GM13977 (cell line): ENCODE measurements around the gene FAAH.

Experiments
- DNase-seq: peaks from one replicate; pipeline ENCODE4 v3.0.0; 2012; ENCODE audit warnings: low spot score
- in situ Hi-C: fragments of 300-500 bp; cut with MboI; formaldehyde crosslinking; loops from one replicate; pipeline ENCODE4 v1.12.0; 2022; ENCODE audit warnings: low sequenced_read_pairs, low pct_unique_long_range_greater_than_20kb, mixed read lengths, inconsistent platforms; ENCODE audit not compliant: unreplicated experiment
- TF ChIP-seq, protein P1 (sequence below): IDR thresholded peaks from 2 replicates; pipeline ENCODE4 v1.5.1; 2012; ENCODE audit warnings: mild to moderate bottlenecking, control low read depth; ENCODE audit not compliant: insufficient read depth; ENCODE audit errors: extremely low read depth, missing control alignments

FAAH gene

DNA sequence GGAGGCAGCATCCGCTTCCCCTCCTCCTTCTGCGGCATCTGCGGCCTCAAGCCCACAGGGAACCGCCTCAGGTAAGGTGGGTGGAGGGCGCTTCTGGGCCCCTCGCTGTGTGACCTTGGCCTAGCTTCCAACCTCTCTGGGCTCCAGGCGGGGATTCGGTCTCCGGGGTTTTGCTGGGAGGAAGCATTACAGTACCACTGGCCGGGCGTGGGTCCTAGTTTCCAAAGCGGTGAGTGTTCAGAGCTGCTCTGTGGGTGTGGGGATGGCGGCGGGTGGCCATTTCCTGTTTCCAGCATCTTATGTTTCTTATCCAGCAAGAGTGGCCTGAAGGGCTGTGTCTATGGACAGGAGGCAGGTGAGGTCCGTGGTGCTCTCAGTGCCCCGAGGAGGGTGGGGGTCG is 11.6 kb downstream of the FAAH start:
- DNase-seq, result no peak
- TF ChIP-seq, protein P1, sequence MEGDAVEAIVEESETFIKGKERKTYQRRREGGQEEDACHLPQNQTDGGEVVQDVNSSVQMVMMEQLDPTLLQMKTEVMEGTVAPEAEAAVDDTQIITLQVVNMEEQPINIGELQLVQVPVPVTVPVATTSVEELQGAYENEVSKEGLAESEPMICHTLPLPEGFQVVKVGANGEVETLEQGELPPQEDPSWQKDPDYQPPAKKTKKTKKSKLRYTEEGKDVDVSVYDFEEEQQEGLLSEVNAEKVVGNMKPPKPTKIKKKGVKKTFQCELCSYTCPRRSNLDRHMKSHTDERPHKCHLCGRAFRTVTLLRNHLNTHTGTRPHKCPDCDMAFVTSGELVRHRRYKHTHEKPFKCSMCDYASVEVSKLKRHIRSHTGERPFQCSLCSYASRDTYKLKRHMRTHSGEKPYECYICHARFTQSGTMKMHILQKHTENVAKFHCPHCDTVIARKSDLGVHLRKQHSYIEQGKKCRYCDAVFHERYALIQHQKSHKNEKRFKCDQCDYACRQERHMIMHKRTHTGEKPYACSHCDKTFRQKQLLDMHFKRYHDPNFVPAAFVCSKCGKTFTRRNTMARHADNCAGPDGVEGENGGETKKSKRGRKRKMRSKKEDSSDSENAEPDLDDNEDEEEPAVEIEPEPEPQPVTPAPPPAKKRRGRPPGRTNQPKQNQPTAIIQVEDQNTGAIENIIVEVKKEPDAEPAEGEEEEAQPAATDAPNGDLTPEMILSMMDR, result no peak
- in situ Hi-C loops, result no loop called here

DNA sequence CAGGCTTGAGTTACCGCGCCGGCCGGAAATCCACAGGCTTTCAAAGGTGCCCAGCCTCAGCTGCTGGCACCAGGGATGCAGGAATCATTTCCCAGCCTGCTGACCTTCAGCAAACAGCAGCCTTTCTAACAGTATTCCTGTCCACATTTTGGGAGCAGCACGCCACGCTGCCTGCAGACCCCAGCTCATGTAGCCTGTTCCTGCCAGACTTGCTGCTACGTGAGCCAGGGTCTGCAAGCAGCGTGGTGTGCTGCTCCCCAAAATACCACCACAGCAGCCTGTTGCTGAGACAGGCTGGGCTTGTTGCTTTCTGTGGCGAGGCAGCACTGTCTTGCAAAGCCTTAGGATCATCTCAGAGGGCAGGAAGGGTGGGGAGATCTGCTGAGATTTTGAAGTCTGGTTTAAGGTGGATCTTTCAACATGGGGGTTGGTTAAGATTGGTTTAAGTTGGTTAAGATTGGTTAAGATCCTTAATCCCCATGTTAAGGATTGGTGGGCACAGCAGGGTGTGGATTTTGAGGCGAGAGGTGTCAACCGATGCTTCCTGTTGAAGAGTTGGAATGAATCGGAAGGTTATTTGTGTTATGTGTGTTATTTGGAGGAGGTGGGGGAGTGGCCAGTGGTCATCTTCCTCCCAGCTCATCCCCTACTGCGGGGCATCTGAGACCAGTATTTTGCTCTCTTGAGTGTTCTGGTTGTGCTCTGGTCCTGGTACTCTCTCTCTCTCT is 12.9 kb downstream of the FAAH start:
- in situ Hi-C loops, result no loop called here
- TF ChIP-seq, protein P1, result no peak
- no peak for DNase-seq

DNA sequence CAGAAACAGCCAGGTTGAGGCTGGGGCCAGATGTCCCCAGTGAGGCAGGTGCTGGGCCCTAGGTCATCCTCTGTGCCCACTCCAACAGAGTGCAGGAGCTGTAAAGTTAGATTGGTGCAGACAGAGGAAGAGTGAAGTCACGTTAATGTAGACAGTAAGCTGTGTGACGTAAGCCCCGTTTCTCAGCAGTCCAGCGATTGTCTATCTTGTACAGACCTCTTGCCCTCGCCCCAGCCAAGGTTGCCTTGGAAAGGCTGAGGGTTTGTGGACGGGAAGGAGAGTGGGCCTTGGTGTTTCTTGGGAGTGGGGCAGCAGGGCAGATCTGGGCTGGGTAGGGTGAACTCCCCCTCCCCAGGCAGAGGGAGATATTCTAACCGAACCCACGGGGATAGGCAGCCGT is 13.5 kb downstream of the FAAH start:
- TF ChIP-seq, protein P1, result no peak
- no peak for DNase-seq

DNA sequence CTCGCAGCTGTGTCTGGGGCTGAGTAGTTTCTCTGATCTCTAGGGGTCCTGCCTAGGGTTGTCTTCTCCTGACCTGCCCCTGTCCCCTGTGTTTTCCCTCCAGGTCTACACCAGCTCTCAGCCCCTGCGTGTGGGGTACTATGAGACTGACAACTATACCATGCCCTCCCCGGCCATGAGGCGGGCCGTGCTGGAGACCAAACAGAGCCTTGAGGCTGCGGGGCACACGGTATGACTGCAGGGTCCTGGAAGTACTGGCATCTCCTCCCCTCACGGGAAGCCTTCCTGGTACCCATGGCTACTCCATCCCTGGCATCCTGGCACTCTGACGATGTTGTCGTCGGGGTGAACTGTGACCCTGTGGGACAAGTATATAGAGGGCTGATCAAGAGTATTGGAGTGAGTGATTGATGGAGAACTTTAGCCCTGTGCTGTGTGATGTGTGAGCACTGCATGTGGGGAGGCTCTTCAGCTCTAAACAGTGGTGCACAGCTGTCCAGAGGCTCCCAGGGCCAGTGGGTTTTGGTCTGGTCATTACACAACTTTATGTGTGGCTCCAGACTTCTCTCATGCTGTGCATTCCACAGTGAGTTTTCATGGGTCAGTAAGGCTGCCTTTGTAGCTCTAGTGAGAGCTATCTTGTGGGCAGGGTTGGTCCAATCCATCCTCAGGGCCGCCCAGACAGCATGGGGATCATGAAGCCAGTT is 14.4 kb downstream of the FAAH start:
- DNase-seq, result no peak
- TF ChIP-seq, protein P1, result no peak
- in situ Hi-C loops, result no loop called here

More for the DNA sequence above, 13.5 kb downstream of the FAAH start:
- in situ Hi-C loops, result no loop called here

DNA sequence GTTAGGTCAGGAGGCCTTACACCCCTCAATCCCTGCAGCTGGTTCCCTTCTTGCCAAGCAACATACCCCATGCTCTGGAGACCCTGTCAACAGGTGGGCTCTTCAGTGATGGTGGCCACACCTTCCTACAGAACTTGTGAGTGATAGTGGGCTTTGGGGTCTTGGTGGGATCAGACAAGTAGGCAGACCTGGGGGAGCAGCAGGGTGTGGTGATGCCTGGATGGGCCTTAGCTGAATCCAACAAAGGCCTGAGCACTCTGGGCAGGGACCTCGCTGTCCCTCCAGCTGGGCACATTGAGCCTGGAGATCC is 14.9 kb downstream of the FAAH start:
- in situ Hi-C loops, result no loop called here
- no peak for DNase-seq

DNA sequence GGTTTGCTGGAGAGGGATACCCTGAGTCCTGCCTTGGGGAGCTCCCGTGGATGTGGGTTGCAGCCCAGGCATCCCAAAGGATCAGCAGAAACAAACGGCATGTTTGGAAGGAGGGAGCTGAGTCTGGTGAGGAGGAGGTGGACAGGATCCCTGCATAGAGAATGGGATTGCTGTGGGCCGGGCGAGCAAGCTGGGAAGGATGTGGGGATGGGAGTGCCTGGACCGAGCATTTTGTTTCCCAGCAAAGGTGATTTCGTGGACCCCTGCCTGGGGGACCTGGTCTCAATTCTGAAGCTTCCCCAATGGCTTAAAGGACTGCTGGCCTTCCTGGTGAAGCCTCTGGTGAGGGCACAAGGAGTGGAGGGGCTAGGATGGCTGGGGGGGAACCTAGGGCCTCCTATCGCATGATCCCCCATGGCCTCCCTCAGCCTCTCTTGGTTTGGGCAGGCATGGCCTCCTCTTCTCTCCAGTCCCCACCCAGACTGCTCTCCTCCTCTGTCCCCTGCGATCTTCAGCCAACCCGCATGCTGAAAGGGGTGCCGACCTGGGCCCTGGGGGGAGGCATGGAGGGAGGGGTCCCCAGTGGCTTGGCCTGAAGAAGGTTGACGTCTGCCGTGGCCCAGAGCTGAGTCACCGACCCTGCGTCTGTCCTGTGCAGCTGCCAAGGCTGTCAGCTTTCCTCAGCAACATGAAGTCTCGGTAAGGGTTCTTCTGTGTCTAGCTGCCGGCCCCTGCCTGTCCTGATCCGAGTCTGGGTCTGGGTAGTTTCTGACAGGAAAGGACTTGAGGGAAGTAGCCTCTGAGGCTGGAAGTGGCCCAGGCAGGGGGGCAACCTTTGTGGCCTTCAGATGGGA is 16.3 kb downstream of the FAAH start:
- in situ Hi-C loops, result no loop called here
- no peak for DNase-seq
- TF ChIP-seq, protein P1, result no peak

More for the DNA sequence above, 14.9 kb downstream of the FAAH start:
- TF ChIP-seq, protein P1, result no peak
